Neural cell (in vitro differentiated cells): Measurements from ENCODE around the gene PACS2. TPM values are rescaled to one million over a fixed set of nuclear protein-coding genes. Genes with fewer than 3 reads are reported as not detected.

Experiments used
- H2AFZ ChIP-seq: fragments of 200-600, 300-800 bp; sonication (generic), shearing (Covaris generic); 2 replicates; pipeline ENCODE4 v1.6.0; 2014; ENCODE audit warnings: low read depth, mild to moderate bottlenecking, antibody characterized with exemption, low read length, moderate library complexity
- H3F3A ChIP-seq: fragments of 200-600 bp; shearing (Covaris generic); 2 replicates; pipeline ENCODE4 v1.6.1; 2016; ENCODE audit warnings: mild to moderate bottlenecking, moderate library complexity, mixed read lengths, antibody characterized with exemption, low read length; ENCODE audit not compliant: insufficient read depth, poor library complexity, severe bottlenecking
- H3K27ac ChIP-seq: fragments of 200-600, 300-800 bp; sonication (generic), shearing (Covaris generic); 2 replicates; pipeline ENCODE4 v1.5.1; 2014; ENCODE audit warnings: mild to moderate bottlenecking, low read length, moderate library complexity
- H3K27me3 ChIP-seq: fragments of 300-800, 200-600 bp; sonication (generic), shearing (Covaris generic); 2 replicates; pipeline ENCODE4 v1.6.0; 2014; ENCODE audit warnings: mild to moderate bottlenecking, low read depth, low read length, moderate library complexity; ENCODE audit not compliant: insufficient read depth
- H3K36me3 ChIP-seq: fragments of 300-800, 200-600 bp; sonication (generic), shearing (Covaris generic); 2 replicates; pipeline ENCODE4 v1.5.1; 2014; ENCODE audit warnings: mild to moderate bottlenecking, antibody characterized with exemption, low read length, moderate library complexity; ENCODE audit not compliant: insufficient read depth
- H3K4me2 ChIP-seq: fragments of 300-800, 200-600 bp; sonication (generic), shearing (Covaris generic); 2 replicates; pipeline ENCODE4 v1.6.0; 2014; ENCODE audit warnings: mild to moderate bottlenecking, low read length
- H3K4me3 ChIP-seq: fragments of 300-800, 200-600 bp; sonication (generic), shearing (Covaris generic); 2 replicates; pipeline ENCODE4 v1.5.1; 2014; ENCODE audit warnings: mild to moderate bottlenecking, low read length, moderate library complexity
- H3K79me2 ChIP-seq: fragments of 200-600 bp; shearing (Covaris generic); replicated peaks from 2 replicates; pipeline ENCODE4 v1.6.0; 2014; ENCODE audit warnings: mild to moderate bottlenecking, low read length, moderate library complexity; ENCODE audit not compliant: insufficient read depth
- H3K9ac ChIP-seq: fragments of 300-800, 200-600 bp; sonication (generic), shearing (Covaris generic); 2 replicates; pipeline ENCODE4 v1.6.1; 2016; ENCODE audit warnings: mild to moderate bottlenecking, low read length, mixed read lengths
- H3K9me2 ChIP-seq: fragments of 200-600 bp; shearing (Covaris generic); 2 replicates; pipeline ENCODE4 v1.6.1; 2016; ENCODE audit warnings: mild to moderate bottlenecking, low read length, mixed read lengths; ENCODE audit not compliant: insufficient read depth
- H3K9me3 ChIP-seq: fragments of 200-600, 300-800 bp; sonication (generic), shearing (Covaris generic); 2 replicates; pipeline ENCODE4 v1.6.1; 2016; ENCODE audit warnings: mild to moderate bottlenecking, mixed run types, low read length, moderate library complexity, mixed read lengths
- H4K20me1 ChIP-seq: fragments of 200-600 bp; shearing (Covaris generic); 2 replicates; pipeline ENCODE4 v1.6.1; 2016; ENCODE audit warnings: mild to moderate bottlenecking, mixed run types; ENCODE audit not compliant: insufficient read depth
- EP300 ChIP-seq: fragments of 450-650 bp; conservative IDR thresholded peaks from 2 replicates; pipeline ENCODE4 v1.6.1; 2014; ENCODE audit warnings: antibody characterized with exemption, mild to moderate bottlenecking, moderate library complexity; ENCODE audit not compliant: poor library complexity, severe bottlenecking
- EZH2 ChIP-seq: fragments of 200-600, 300-800 bp; shearing (Covaris generic), sonication (generic); IDR thresholded peaks from 2 replicates; pipeline ENCODE4 v1.6.1; 2014; ENCODE audit warnings: antibody characterized with exemption, low read length, borderline replicate concordance, mild to moderate bottlenecking; ENCODE audit not compliant: insufficient read depth, poor library complexity, severe bottlenecking
- MXI1 ChIP-seq: fragments of 450-650 bp; conservative IDR thresholded peaks from 2 replicates; pipeline ENCODE4 v1.6.1; 2014; ENCODE audit warnings: antibody characterized with exemption, mild to moderate bottlenecking; ENCODE audit not compliant: poor library complexity, severe bottlenecking
- POLR2AphosphoS5 ChIP-seq: IDR thresholded peaks from 2 replicates; pipeline ENCODE4 v1.6.1; 2012
- RAD21 ChIP-seq: fragments of 450-650 bp; conservative IDR thresholded peaks from 2 replicates; pipeline ENCODE4 v1.6.1; 2014; ENCODE audit warnings: antibody characterized with exemption, mild to moderate bottlenecking, moderate library complexity
- SMC3 ChIP-seq: fragments of 450-650 bp; conservative IDR thresholded peaks from 2 replicates; pipeline ENCODE4 v1.6.1; 2014; ENCODE audit warnings: antibody characterized with exemption, mild to moderate bottlenecking, moderate library complexity; ENCODE audit not compliant: poor library complexity
- TAF1 ChIP-seq: IDR thresholded peaks from 2 replicates; pipeline ENCODE4 v1.6.1; 2012; ENCODE audit warnings: low read depth
- polyA plus RNA-seq: library from polyadenylated mRNA; depleted of rRNA; stranded (reverse); fragments of >200 nt; gene quantifications from 2 replicates; pipeline ENCODE4 v1.2.3, GENCODE V29; 2014
- TF ChIP-seq, protein P1 (sequence below): fragments of 450-650 bp; IDR thresholded peaks from 2 replicates; pipeline ENCODE4 v1.5.1; 2014; ENCODE audit warnings: antibody characterized with exemption, mild to moderate bottlenecking, moderate library complexity; ENCODE audit not compliant: poor library complexity, severe bottlenecking
- TF ChIP-seq, protein P2 (sequence below): IDR thresholded peaks from 2 replicates; pipeline ENCODE4 v1.6.1; 2012; ENCODE audit warnings: borderline replicate concordance

The PACS2 gene
- polyA plus RNA-seq, 1 donor from 2014 or later, result 77.7 TPM

DNA sequence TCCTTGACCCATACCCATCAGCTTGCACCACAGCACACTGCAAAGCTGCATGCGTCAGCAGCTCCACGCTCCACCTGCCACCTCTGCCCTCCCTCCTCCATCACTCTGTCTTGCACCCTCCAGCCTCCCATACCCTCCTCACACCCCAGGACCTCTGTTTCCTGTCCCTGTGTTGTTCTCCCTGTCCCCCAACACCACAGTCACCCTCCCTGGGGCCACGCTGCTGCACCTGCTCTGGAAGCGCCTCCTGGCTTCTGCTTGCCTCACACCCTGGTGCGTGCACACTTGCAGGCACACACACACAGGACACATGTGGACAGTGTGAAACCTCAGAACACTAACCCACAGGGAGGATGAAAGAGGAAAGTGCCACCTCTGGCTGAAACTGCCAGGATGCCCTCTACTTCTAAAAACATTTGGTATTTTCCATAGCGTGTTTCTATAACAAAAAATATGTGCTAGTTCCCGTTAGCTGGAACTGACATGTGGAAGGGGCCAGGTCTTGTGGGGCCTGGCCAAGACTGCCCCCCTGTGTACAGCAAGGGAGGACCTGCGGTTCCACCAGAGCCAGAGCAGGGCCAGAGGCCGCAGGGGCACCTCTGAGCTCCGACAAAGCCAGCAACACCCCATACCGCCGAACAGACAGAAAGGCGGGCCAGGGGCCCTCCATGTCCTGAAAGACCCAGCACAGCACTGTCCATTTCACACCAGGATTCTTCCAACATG lies 23.8 kb upstream of the PACS2 start:
- Histone ChIP-seq H3K79me2 (peaks cover 21% of the 10 kb centered on the region), H2AFZ (no peak overlapping the region), H4K20me1 (peaks cover 5% of the 10 kb centered on the region), H3K9me3 (no peaks in the 10 kb centered on the region), H3F3A (no peaks in the 10 kb centered on the region), H3K9me2 (no peaks in the 10 kb centered on the region), H3K4me2 (no peak overlapping the region), H3K4me3 (no peak overlapping the region), H3K36me3 (no peaks in the 10 kb centered on the region), H3K9ac (no peak overlapping the region), H3K27me3 (no peaks in the 10 kb centered on the region), H3K27ac (no peak overlapping the region)
- no peak for TF ChIP-seq RAD21
- TF ChIP-seq EZH2, result no peak
- TF ChIP-seq, protein P1, sequence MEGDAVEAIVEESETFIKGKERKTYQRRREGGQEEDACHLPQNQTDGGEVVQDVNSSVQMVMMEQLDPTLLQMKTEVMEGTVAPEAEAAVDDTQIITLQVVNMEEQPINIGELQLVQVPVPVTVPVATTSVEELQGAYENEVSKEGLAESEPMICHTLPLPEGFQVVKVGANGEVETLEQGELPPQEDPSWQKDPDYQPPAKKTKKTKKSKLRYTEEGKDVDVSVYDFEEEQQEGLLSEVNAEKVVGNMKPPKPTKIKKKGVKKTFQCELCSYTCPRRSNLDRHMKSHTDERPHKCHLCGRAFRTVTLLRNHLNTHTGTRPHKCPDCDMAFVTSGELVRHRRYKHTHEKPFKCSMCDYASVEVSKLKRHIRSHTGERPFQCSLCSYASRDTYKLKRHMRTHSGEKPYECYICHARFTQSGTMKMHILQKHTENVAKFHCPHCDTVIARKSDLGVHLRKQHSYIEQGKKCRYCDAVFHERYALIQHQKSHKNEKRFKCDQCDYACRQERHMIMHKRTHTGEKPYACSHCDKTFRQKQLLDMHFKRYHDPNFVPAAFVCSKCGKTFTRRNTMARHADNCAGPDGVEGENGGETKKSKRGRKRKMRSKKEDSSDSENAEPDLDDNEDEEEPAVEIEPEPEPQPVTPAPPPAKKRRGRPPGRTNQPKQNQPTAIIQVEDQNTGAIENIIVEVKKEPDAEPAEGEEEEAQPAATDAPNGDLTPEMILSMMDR, result no peak
- TF ChIP-seq EP300, result no peak
- no peak for TF ChIP-seq TAF1
- no peak for TF ChIP-seq MXI1
- TF ChIP-seq SMC3, result no peak
- TF ChIP-seq, protein P2, sequence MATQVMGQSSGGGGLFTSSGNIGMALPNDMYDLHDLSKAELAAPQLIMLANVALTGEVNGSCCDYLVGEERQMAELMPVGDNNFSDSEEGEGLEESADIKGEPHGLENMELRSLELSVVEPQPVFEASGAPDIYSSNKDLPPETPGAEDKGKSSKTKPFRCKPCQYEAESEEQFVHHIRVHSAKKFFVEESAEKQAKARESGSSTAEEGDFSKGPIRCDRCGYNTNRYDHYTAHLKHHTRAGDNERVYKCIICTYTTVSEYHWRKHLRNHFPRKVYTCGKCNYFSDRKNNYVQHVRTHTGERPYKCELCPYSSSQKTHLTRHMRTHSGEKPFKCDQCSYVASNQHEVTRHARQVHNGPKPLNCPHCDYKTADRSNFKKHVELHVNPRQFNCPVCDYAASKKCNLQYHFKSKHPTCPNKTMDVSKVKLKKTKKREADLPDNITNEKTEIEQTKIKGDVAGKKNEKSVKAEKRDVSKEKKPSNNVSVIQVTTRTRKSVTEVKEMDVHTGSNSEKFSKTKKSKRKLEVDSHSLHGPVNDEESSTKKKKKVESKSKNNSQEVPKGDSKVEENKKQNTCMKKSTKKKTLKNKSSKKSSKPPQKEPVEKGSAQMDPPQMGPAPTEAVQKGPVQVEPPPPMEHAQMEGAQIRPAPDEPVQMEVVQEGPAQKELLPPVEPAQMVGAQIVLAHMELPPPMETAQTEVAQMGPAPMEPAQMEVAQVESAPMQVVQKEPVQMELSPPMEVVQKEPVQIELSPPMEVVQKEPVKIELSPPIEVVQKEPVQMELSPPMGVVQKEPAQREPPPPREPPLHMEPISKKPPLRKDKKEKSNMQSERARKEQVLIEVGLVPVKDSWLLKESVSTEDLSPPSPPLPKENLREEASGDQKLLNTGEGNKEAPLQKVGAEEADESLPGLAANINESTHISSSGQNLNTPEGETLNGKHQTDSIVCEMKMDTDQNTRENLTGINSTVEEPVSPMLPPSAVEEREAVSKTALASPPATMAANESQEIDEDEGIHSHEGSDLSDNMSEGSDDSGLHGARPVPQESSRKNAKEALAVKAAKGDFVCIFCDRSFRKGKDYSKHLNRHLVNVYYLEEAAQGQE, result no peak
- TF ChIP-seq POLR2AphosphoS5, result no peak

DNA sequence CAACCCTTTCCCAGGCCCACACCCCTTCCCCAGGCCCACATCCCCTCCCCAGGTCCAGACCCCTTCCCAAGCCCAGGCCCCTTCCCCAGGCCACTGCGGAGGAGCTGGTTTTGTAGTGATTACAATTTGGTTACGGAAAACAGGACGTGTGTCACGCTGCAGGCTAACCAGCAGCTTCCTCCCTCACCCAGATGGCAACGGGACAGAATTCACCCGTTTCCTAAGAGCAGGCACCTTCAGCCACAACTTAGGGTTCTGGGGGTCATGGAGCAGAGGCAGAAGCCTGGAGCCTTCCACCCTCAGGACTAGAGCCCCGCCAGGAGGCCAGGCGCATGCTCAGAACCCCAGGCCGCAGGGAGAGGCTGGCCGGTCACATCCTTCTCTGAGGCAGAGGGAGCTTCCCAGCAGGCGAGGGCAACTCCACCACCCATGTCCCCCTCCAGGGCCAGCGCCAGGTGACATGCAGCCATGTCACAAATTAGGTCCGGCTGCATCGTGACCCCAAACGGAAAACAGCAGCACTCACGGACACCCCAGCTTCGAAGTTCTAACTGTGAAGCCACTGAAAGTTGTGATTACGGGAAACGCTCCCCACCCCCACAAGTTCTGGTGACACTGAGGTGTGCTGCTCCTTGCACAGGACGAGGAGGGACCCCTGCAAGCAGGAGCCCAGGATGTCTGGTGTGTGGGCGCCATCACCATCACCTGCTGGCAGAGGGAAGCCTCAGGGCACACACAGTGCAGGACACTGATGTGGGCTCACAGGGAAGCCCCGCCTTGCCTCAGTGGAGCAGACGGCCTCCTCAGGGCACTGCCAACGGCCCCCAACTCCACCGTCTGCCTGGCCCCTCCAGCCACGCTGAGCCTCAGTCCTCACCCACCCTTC lies 21.5 kb upstream of the PACS2 start:
- Histone ChIP-seq H3K4me3 (no peak overlapping the region), H3K9ac (no peak overlapping the region), H3K9me3 (no peaks in the 10 kb centered on the region), H3K9me2 (no peaks in the 10 kb centered on the region), H3K36me3 (no peaks in the 10 kb centered on the region), H3F3A (no peaks in the 10 kb centered on the region), H3K27ac (no peak overlapping the region), H3K4me2 (no peak overlapping the region), H4K20me1 (peaks cover 5% of the 10 kb centered on the region), H3K27me3 (no peaks in the 10 kb centered on the region), H3K79me2 (peaks cover 36% of the 10 kb centered on the region), H2AFZ (no peak overlapping the region)
- TF ChIP-seq SMC3 (no peak), POLR2AphosphoS5 (no peak), MXI1 (no peak), EP300 (no peak), TAF1 (no peak), RAD21 (no peak), EZH2 (no peak)
- TF ChIP-seq, protein P2, result no peak
- TF ChIP-seq, protein P1, result no peak
